ENCODE measurements around the gene MCTP1. TPM values are rescaled to one million over a fixed set of nuclear protein-coding genes. Genes with fewer than 3 reads are reported as not detected.

The MCTP1 gene
- total RNA-seq, 1 donor = 5.8 TPM

GRCh38 chr5:95027775-95028174 lies 257.1 kb downstream of the MCTP1 start:
- Histone ChIP-seq H3K9me3 (ENCODE audit: low read depth, low read length) (no peaks in the 10 kb centered on the region), H3K36me3 (ENCODE audit: insufficient read depth, low read length) (no peaks in the 10 kb centered on the region), H3K79me2 (ENCODE audit: insufficient read depth, low read length) (peaks cover 7% of the 10 kb centered on the region), H3K4me3 (ENCODE audit: insufficient read depth, low read length) (no peak overlapping the region), H3K27ac (ENCODE audit: low read depth, low read length) (no peak overlapping the region), H3K4me1 (ENCODE audit: insufficient read depth, low read length) (no peaks in the 10 kb centered on the region), H2AFZ (ENCODE audit: low read length) (peak overlapping the region; percentile 88), H3K27me3 (ENCODE audit: insufficient read depth, low read length) (no peaks in the 10 kb centered on the region), H3K4me2 (ENCODE audit: insufficient read depth, low read length) (no peak overlapping the region), H4K20me1 (ENCODE audit: insufficient read depth, low read length) (no peaks in the 10 kb centered on the region)
- no peak for DNase-seq (ENCODE audit: insufficient read length, low spot score, missing footprints)
- no peak for TF ChIP-seq CTCF (IDR thresholded peaks at IDR 0.05; ENCODE audit: extremely low read depth, low read depth, low read length)

- Histone ChIP-seq H3K9me3 (ENCODE audit: low read depth, low read length) (no peaks in the 10 kb centered on the region), H3K4me1 (ENCODE audit: insufficient read depth, low read length) (no peaks in the 10 kb centered on the region), H3K4me2 (ENCODE audit: insufficient read depth, low read length) (no peak overlapping the region), H3K27me3 (ENCODE audit: insufficient read depth, low read length) (no peaks in the 10 kb centered on the region), H3K36me3 (ENCODE audit: insufficient read depth, low read length) (no peaks in the 10 kb centered on the region), H3K79me2 (ENCODE audit: insufficient read depth, low read length) (peaks cover 7% of the 10 kb centered on the region), H4K20me1 (ENCODE audit: insufficient read depth, low read length) (no peaks in the 10 kb centered on the region), H3K27ac (ENCODE audit: low read depth, low read length) (no peak overlapping the region), H3K4me3 (ENCODE audit: insufficient read depth, low read length) (no peak overlapping the region), H2AFZ (ENCODE audit: low read length) (peak overlapping the region; percentile 88)
- no peak for DNase-seq (ENCODE audit: insufficient read length, low spot score, missing footprints)
- TF ChIP-seq CTCF (IDR thresholded peaks at IDR 0.05; ENCODE audit: extremely low read depth, low read depth, low read length) = no peak
Observed at GRCh38 chr5:95027151-95027721, 257.7 kb downstream of the MCTP1 start.

GRCh38 chr5:95026718-95027117 lies 258.2 kb downstream of the MCTP1 start:
- Histone ChIP-seq H3K4me2 (ENCODE audit: insufficient read depth, low read length) (no peak overlapping the region), H3K4me1 (ENCODE audit: insufficient read depth, low read length) (no peaks in the 10 kb centered on the region), H3K36me3 (ENCODE audit: insufficient read depth, low read length) (no peaks in the 10 kb centered on the region), H3K27me3 (ENCODE audit: insufficient read depth, low read length) (no peaks in the 10 kb centered on the region), H4K20me1 (ENCODE audit: insufficient read depth, low read length) (no peaks in the 10 kb centered on the region), H3K79me2 (ENCODE audit: insufficient read depth, low read length) (peaks cover 7% of the 10 kb centered on the region), H2AFZ (ENCODE audit: low read length) (no peak overlapping the region), H3K4me3 (ENCODE audit: insufficient read depth, low read length) (no peak overlapping the region), H3K9me3 (ENCODE audit: low read depth, low read length) (no peaks in the 10 kb centered on the region), H3K27ac (ENCODE audit: low read depth, low read length) (no peak overlapping the region)
- no peak for TF ChIP-seq CTCF (IDR thresholded peaks at IDR 0.05; ENCODE audit: extremely low read depth, low read depth, low read length)
- no peak for DNase-seq (ENCODE audit: insufficient read length, low spot score, missing footprints)

GRCh38 chr5:95022967-95023695 lies 261.8 kb downstream of the MCTP1 start:
- H3K4me3 ChIP-seq (ENCODE audit: insufficient read depth, low read length) = no peak overlapping the region
- no peak overlapping the region for H3K27ac ChIP-seq (ENCODE audit: low read depth, low read length)
- no peaks in the 10 kb centered on the region for H3K36me3 ChIP-seq (ENCODE audit: insufficient read depth, low read length)
- H3K4me1 ChIP-seq (ENCODE audit: insufficient read depth, low read length) = no peaks in the 10 kb centered on the region
- TF ChIP-seq CTCF (IDR thresholded peaks at IDR 0.05; ENCODE audit: extremely low read depth, low read depth, low read length) = no peak
- no peak overlapping the region for H3K4me2 ChIP-seq (ENCODE audit: insufficient read depth, low read length)
- no peaks in the 10 kb centered on the region for H4K20me1 ChIP-seq (ENCODE audit: insufficient read depth, low read length)
- no peaks in the 10 kb centered on the region for H3K27me3 ChIP-seq (ENCODE audit: insufficient read depth, low read length)
- peak; percentile 45 for DNase-seq (ENCODE audit: insufficient read length, low spot score, missing footprints)
- no peaks in the 10 kb centered on the region for H3K9me3 ChIP-seq (ENCODE audit: low read depth, low read length)
- H2AFZ ChIP-seq (ENCODE audit: low read length) = peak overlapping the region; percentile 27
- no peaks in the 10 kb centered on the region for H3K79me2 ChIP-seq (ENCODE audit: insufficient read depth, low read length)

Measured in osteoblast (primary cell).